GM21381 (cell line): ENCODE measurements around the gene DDX4.
"Not testable (repeated sequence)": the region's sequence is repeated elsewhere in the genome, so short reads cannot be mapped to it uniquely, and the experiment has no call there.

Experiments
- ATAC-seq: cut with Tn5 transposase; IDR thresholded peaks from one replicate; pipeline ENCODE4 v1.9.1; 2021; ENCODE audit warnings: mild to moderate bottlenecking, moderate library complexity; ENCODE audit not compliant: unreplicated experiment

DDX4 gene

GRCh38 chr5:55737793-55738192 lies at the start of gene DDX4:
Gene DDX4 (plus strand): TSS chr5:55738061. CDS start chr5:55738964, 903 bp downstream.
- ATAC-seq = no peak

GRCh38 chr5:55691265-55692105 lies 46.4 kb upstream of the DDX4 start:
- no peak for ATAC-seq

GRCh38 chr5:55692106-55692417 lies 45.8 kb upstream of the DDX4 start:
- ATAC-seq = no peak

GRCh38 chr5:55692509-55692908 lies 45.4 kb upstream of the DDX4 start:
- ATAC-seq = no peak

DNA sequence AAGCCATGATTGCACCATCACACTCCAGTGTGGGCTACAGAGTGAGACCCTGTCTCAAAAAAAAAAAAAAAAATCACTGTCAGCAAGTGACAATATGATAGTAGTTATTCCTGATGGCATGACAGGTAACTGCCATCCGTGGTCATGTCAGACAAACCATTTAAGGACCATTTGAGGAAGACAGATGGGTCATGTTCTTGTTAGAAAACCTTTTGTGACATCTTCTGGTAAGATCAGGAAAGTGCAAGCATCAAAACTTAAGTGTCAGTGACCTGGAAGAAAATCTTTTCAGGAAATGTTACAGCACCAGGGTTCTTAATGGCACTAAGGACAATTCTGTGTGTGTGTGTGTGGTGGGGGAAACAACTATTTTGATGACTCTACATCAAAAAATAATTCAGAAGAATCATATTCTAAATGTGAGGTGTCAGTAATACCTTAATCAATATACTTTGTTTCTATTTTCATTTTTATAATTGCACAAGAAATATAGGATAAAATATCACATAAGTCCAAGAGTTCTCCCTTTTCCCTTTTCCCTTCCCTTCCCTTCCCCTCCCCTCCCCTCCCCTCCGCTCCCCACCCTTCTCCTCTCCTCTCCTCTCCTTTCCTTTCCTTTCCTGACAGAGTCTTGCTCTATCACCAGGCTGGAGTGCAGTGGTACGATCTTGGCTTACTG lies 43.6 kb upstream of the DDX4 start:
- ATAC-seq = no peak

- ATAC-seq = not testable (repeated sequence)
Observed at GRCh38 chr5:55696704-55697103, 41.2 kb upstream of the DDX4 start.

GRCh38 chr5:55699041-55699688 lies 38.7 kb upstream of the DDX4 start:
- no peak for ATAC-seq

- ATAC-seq = no peak
Observed at GRCh38 chr5:55700745-55701144, 37.1 kb upstream of the DDX4 start.

DNA sequence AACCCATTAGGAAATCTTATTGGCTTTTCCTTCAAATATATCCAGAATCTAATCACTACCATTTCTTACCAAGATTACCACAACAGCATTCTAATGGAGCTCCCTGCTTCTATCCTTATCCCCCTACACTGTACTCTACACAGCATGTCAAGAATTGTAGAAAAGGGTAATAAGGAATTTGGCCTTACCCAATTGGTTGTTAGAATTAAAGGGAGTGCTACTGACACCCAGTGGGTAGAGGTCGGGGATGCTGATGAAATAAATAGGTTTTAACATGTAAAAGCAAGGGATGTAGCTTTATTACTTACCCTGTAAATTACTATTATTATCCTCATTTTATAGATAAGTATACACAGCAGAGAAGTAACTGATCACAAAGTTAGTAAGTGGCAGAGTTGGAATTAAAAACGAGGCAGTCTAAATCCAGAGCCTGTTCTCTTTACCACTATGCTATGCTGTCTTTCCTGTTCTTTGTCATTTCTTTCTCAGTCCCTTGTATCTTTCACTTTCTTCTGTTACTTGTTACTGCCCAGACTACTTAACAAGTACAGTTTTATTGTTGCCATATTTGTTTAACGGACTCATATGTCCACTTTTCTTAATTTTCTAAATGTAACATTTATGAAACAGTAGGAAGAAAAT lies 36.3 kb upstream of the DDX4 start:
- no peak for ATAC-seq

DNA sequence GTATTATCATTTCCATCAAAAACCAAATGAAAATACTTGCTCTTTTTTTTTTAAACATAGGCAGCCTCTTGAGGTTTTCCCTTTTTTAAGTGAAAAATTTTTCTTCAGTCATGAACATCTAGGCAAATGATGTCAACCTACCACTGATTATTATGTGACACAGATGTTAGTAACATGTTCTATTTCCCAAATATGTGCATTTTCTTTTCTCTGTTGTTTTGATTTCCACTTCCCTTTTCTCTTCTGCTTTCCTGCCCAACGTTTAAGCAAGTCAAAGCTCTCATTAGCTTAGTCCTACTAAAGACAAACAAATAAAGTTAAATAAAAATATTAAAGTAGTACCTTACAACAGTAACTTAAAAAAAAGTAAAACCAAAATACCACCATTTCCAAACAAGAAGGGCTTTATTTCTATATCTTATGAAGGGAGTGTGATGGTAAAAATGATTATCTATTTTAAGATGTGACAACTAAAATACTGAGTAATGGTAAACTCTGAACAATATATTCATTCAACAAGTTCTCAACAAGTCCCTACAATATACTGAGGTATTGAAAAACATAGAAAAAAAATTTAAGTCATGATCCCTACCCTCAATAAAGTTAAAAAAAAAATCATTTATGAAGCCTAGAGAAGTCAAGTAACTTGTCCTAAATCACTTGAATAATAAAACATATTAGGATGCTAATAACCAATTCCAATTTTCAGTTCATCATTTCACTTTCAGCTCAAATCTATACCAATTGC lies 35.1 kb upstream of the DDX4 start:
- no peak for ATAC-seq

DNA sequence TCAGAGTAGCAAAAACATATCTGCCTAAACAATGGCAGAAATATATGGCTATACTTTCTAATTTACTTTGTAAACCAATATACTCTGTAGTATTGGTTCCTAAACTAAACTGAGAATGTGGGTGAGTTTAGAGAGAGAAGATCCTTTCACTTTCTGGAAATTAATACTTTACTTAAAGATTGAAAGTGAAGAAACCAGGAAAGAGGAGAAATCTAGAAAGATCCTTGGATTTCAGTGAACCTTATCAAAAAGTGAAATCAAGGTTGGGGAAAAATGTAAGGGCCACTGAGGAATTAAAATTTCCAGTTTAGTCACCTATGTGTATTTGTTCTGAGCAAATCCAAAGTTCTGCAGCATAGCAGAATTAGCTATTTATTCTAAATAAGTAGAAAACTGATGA lies 31.6 kb upstream of the DDX4 start:
- no peak for ATAC-seq

DNA sequence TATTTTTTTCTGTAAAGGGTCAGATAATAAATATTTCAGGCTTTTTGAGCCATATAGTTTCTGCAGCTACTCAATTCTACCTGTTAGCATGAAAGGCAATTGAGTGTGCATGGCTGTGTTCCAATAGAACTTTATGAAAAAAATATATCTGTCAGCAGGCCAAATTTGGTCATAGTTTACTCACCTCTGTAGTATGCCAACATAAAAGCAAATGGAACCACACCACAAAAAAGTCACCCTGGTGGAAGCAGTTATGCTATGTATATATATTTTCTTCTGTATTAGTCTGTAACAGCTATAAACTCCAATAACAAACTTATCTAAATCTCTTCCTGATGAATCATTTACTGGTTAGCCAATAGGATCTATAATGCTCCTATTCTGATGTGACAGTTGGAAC lies 29.1 kb upstream of the DDX4 start:
- no peak for ATAC-seq

DNA sequence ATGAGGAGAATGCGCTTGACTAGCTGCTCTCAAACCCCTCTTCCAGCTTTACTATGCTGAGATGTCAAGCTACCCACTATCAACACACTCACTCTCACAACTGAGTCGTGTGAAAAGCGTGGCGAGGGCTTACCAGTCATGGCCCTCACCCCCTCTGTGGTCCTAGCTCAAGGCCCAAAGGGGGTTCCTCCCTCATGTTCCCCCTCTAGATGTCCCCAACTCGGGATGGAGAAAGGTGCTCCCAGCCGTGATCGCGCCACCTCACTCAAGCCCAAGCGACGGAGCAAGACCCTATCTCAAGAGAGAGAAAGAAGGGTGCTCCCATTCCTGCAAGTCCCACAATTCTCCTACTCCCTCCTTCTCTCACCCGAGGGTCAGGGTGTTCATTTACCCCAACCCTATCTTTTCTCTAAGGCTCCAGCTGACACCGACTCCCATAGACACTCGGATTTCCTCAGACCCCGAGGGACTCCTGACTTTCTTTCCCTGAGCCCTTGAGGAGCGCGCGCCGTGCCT lies 26.3 kb upstream of the DDX4 start:
- ATAC-seq = no peak

DNA sequence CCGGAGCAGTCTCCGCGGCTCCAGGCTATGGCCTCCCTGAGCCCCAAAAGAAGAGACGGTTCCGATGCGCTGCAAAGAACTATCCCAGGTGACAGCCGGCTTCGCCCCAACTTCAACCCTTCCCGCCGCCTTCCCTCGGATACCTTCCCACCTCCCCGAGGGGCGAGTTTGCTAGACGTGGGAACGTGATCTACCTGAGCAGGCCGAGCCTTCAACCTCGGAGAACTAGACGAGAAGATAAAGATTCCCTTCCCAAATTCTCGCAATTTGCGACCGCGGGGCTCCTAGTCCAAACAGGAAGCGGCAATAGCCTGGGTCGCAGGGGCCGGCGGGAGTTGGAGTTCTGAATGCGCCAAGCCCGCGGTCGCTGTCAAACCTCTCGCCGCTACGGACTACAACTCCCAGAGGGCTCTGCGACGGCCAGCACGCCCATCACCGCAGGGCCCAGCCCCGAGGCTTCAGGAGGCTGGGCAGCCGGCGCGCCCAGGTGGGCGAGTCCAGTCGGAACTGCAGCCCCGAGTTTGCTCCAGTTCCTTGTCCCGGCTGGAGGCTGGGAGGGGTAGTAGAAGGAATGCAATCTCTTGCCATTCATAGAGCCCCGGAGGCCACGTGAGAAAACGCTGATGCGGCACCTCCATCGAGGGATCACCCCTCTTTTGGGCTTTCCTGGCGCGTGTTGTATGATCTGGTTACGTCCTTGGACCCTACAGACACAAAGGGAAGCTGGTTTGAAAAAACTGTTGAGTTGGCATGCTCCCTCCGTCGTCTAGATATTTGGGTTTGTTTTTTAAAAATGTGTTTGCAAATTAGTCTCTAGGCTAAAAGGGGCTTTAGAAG lies 25.6 kb upstream of the DDX4 start, which contains the start of gene SLC38A9:
SLC38A9 (minus strand) TSS at position 302 of the 837 bp plus-strand sequence. CDS start 14,366 bp downstream, outside the sequence.
- ATAC-seq = peak; percentile 100

DNA sequence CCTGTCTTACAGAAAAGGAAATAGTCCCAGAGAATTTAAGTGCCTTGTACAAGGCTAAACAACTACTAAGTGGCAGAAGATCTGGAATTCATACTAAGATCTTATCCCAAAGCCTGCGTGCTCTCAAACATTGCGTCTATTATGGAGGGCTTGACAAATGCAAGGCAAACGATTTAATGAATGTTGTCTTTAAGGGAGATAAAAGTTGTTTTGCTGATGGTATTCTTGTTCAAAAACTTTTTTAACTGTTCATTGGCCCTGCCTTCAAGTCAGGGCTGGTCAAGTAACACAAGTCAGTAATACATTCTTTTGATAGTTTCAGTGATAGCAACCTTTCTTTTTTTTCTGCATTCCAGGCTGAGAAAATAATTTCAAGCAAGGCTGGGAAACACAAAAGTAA lies 24.0 kb upstream of the DDX4 start:
- no peak for ATAC-seq

- ATAC-seq = no peak
Observed at GRCh38 chr5:55714339-55714738, 23.5 kb upstream of the DDX4 start.

DNA sequence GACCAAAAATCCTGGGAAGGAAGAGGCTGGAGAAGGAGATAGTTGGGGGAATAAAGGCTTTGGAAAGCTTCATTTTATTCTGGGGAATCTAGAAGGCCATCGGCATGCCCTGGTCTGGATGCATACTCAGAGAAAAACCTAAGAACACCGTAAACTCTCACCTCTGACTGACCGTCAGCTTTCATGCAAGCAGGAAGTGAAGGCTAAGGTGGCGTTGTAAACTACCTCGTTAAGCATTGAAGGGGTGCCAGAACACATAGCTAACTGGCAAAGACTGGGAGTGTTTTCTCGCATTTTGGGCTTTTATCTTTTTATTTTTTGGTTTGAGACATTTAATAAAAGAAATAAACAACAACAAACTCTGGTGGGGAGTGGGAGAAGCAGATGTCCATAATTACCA lies 23.1 kb upstream of the DDX4 start:
- no peak for ATAC-seq

DNA sequence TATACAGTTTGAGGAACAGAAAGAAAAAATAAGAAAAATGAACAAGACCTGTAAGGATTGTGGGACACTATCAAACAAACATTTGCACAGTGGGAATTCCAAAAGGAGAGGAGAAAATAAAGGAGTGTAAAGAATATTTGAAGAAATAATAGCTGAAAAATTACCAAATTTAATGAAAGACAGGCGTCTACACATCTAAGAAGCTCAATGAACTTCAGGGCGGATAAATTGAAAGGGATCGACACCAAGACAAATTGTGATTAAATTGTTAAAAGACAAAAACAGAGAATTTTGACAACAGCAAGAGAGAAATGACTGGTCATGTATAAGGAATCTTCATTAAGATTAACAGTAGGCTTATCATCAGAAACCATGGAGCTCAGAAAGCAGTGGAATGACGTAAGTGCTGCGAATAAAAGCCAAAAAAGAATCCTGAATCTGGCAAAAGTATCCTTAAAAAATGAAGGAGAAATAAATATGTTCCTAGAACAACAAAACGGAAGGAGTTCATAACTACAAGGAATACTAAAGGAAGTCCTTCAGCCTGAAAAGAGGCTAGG lies 22.3 kb upstream of the DDX4 start:
- no peak for ATAC-seq

DNA sequence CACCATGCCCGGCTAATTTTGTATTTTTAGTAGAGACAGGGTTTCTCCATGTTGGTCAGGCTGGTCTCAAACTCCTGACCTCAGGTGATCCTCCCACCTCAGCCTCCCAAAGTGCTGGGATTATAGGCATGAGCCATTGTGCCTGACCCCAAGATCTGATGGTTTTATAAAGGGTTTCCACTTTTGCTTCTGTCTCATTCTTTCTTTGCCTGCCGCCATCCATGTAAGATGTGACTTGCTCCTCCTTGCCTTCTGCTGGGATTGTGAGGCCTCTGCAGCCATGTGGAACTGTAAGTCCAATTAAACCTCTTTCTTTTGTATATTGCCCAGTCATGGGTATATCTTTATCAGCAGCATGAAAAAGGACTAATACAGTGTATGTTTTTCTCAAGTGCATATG lies 18.8 kb upstream of the DDX4 start:
- ATAC-seq = not testable (repeated sequence)
